Fibroblast of the conjunctiva (primary cell): ENCODE data around the gene FAM98B.
A peak's percentile ranks its signal among the peaks of the same experiment; 100 is the strongest.

Experiments
- DNase-seq: peaks from one replicate; pipeline ENCODE4 v3.0.0-alpha.2; 2010; ENCODE audit warnings: low read depth

FAM98B gene

GRCh38 chr15:38508647-38509046, 54.7 kb downstream of the FAM98B start:
- DNase-seq, result no peak

- no peak for DNase-seq
These were observed 55.2 kb downstream of the FAM98B start for GRCh38 chr15:38509152-38509551.

GRCh38 chr15:38512901-38513300, 59.0 kb downstream of the FAM98B start:
- no peak for DNase-seq

GRCh38 chr15:38514601-38515000, 60.7 kb downstream of the FAM98B start:
- no peak for DNase-seq

GRCh38 chr15:38516626-38517025, 62.7 kb downstream of the FAM98B start:
- no peak for DNase-seq

- no peak for DNase-seq
These were observed 63.5 kb downstream of the FAM98B start for GRCh38 chr15:38517312-38517975.

- DNase-seq, result no peak
These were observed 64.2 kb downstream of the FAM98B start for GRCh38 chr15:38518084-38518483.

- DNase-seq, result no peak
These were observed 66.1 kb downstream of the FAM98B start for GRCh38 chr15:38520035-38520434.

- no peak for DNase-seq
These were observed 67.4 kb downstream of the FAM98B start for GRCh38 chr15:38521316-38521715.

- DNase-seq, result no peak
These were observed 69.0 kb downstream of the FAM98B start for GRCh38 chr15:38522922-38523321.

- no peak for DNase-seq
These were observed 70.2 kb downstream of the FAM98B start for GRCh38 chr15:38524156-38524555.

- no peak for DNase-seq
These were observed 71.6 kb downstream of the FAM98B start for GRCh38 chr15:38525489-38525888.

- no peak for DNase-seq
These were observed 72.2 kb downstream of the FAM98B start for GRCh38 chr15:38526158-38526557.

GRCh38 chr15:38528294-38528693, 74.4 kb downstream of the FAM98B start:
- DNase-seq, result no peak

- DNase-seq, result no peak
These were observed 76.2 kb downstream of the FAM98B start for GRCh38 chr15:38530113-38530512.

- no peak for DNase-seq
These were observed 77.6 kb downstream of the FAM98B start for GRCh38 chr15:38531509-38531908.

- DNase-seq, result no peak
These were observed 78.8 kb downstream of the FAM98B start for GRCh38 chr15:38532728-38533127.

- no peak for DNase-seq
These were observed 79.5 kb downstream of the FAM98B start for GRCh38 chr15:38533416-38533915.

- no peak for DNase-seq
These were observed 80.0 kb downstream of the FAM98B start for GRCh38 chr15:38533926-38534325.

GRCh38 chr15:38534691-38535090, 80.8 kb downstream of the FAM98B start:
- DNase-seq, result no peak

GRCh38 chr15:38535491-38536200, 81.7 kb downstream of the FAM98B start:
- DNase-seq, result no peak

GRCh38 chr15:38536201-38536676, 82.3 kb downstream of the FAM98B start:
- peak; percentile 13 for DNase-seq
